ENCODE data around the gene ZNF813. TPM values are rescaled to one million over a fixed set of nuclear protein-coding genes. Genes with fewer than 3 reads are reported as not detected.
"Not testable (repeated sequence)": the region's sequence is repeated elsewhere in the genome, so short reads cannot be mapped to it uniquely, and the experiment has no call there.

The ZNF813 gene
- total RNA-seq, 1 experiment from 2014 or later = not detected

- BruUV-seq (replicated peaks); H3K36me3 ChIP-seq (ENCODE audit: control insufficient read depth in 1 of 2, insufficient read depth in 2 of 2, low read length in 2 of 2); H4K20me1 ChIP-seq (ENCODE audit: insufficient read depth); H3K4me1 ChIP-seq (ENCODE audit: control insufficient read depth in 1 of 2, insufficient read depth in 2 of 2, low read length in 2 of 2); POLR2A ChIA-PET; intact Hi-C loops (cut with micrococcal nuclease); H3K79me2 ChIP-seq (ENCODE audit: insufficient read depth, low read length); H3K9me2 ChIP-seq (ENCODE audit: insufficient read depth); RAD21 ChIA-PET (ENCODE audit: low non-redundant PET in 1 of 2, low total read pairs in 2 of 2, uncharacterized antibody in 2 of 2, unreplicated experiment in 2 of 2); H3K4me3 ChIP-seq (replicated peaks in 1 of 2; ENCODE audit: low read depth in 1 of 2, low read length in 2 of 2); H3K9ac ChIP-seq (ENCODE audit: low read length); H3K27ac ChIP-seq (ENCODE audit: low read depth, low read length); H2AFZ ChIP-seq (ENCODE audit: low read depth, low read length, poor library complexity, severe bottlenecking); CTCF ChIA-PET; DNase-seq (ENCODE audit: low read depth, low spot score); ATAC-seq; H3K4me2 ChIP-seq (ENCODE audit: low read length); H3K27me3 ChIP-seq (ENCODE audit: insufficient read depth, low read length): not testable (repeated sequence)
- peaks cover 5 to 15% of the 10 kb centered on the region in 2 experiments; a peak in 2 of 4 replicates for H3K9me3 ChIP-seq (ENCODE audit: control insufficient read depth in 1 of 2, insufficient read depth in 1 of 2, low read depth in 1 of 2, low read length in 2 of 2)
Measured at GRCh38 chr19:53483751-53484150, 16.2 kb downstream of the ZNF813 start.

- Histone ChIP-seq H2AFZ (ENCODE audit: low read depth, low read length, poor library complexity, severe bottlenecking) (no peak overlapping the region), H3K9ac (ENCODE audit: low read length) (no peak overlapping the region), H3K9me2 (ENCODE audit: insufficient read depth) (no peaks in the 10 kb centered on the region), H4K20me1 (ENCODE audit: insufficient read depth) (no peaks in the 10 kb centered on the region), H3K79me2 (ENCODE audit: insufficient read depth, low read length) (no peaks in the 10 kb centered on the region), H3K9me3 (ENCODE audit: control insufficient read depth in 1 of 2, insufficient read depth in 1 of 2, low read depth in 1 of 2, low read length in 2 of 2) (peaks cover 5 to 15% of the 10 kb centered on the region in 2 experiments; a peak in 2 of 4 replicates), H3K27ac (ENCODE audit: low read depth, low read length) (no peak overlapping the region), H3K4me1 (ENCODE audit: control insufficient read depth in 1 of 2, insufficient read depth in 2 of 2, low read length in 2 of 2) (no peaks in the 10 kb centered on the region), H3K4me3 (replicated peaks in 1 of 2; ENCODE audit: low read depth in 1 of 2, low read length in 2 of 2) (no peak overlapping the region), H3K4me2 (ENCODE audit: low read length) (no peak overlapping the region), H3K27me3 (ENCODE audit: insufficient read depth, low read length) (no peaks in the 10 kb centered on the region), H3K36me3 (ENCODE audit: control insufficient read depth in 1 of 2, insufficient read depth in 2 of 2, low read length in 2 of 2) (no peaks in the 10 kb centered on the region)
- ChIA-PET POLR2A (no interaction called here), CTCF (no interaction called here), RAD21 (ENCODE audit: low non-redundant PET in 1 of 2, low total read pairs in 2 of 2, uncharacterized antibody in 2 of 2, unreplicated experiment in 2 of 2) (no interaction called here)
- no TSS peak for BruUV-seq (replicated peaks)
- TF ChIP-seq EZH2 (IDR thresholded peaks at IDR 0.05) = no peak
- no peak for TF ChIP-seq SRF (IDR thresholded peaks at IDR 0.05; ENCODE audit: low read depth)
- no peak for TF ChIP-seq ZNF274 (IDR thresholded peaks at IDR 0.05; ENCODE audit: low read depth, low read length)
- TF ChIP-seq REST (IDR thresholded peaks at IDR 0.05; ENCODE audit: low read depth) = no peak
- no peak for TF ChIP-seq ATF3 (IDR thresholded peaks at IDR 0.05)
- TF ChIP-seq FOSL1 (IDR thresholded peaks at IDR 0.05; ENCODE audit: low read depth) = no peak
- TF ChIP-seq RAD21 (IDR thresholded peaks at IDR 0.05; ENCODE audit: low read depth) = no peak
- TF ChIP-seq ZFX (IDR thresholded peaks at IDR 0.05) = no peak
- TF ChIP-seq JUND (IDR thresholded peaks at IDR 0.05) = no peak
- intact Hi-C loops (cut with micrococcal nuclease) = no loop called here
- no peak for DNase-seq (ENCODE audit: low read depth, low spot score)
- no peak for ATAC-seq
Measured at GRCh38 chr19:53485046-53486004, 17.8 kb downstream of the ZNF813 start.
